ENCODE data around the gene PCDHGA8.

PCDHGA8 gene

DNA sequence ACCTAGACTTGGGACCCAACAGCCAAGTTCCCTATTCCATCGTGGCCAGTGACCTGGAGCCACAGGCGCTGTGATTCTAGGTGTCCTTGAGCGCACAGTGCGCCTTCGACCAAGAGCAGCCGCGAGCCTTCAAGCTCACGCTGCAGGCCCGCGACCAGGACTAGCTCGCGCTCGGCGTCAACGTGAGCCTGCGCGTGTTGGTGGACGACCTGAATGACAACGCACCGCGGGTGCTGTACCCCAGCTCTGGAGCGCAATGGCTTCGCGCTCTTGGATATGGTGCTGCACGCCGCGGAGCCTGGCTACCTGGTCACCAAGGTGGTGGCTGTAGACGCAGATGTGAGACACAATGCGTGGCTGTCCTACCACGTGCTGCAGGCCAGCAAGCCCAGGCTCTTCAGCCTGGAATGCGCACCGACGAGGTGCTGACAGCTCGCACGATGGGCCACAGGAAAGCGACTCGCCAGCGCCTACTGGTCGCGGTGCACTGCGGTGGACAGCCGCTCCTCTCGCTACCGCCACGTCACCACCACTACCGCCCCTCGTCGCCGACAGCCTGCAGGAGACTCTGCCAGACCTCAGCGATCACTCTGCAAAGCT, 49.2 kb downstream of the PCDHGA8 start:
- no peak for ATAC-seq
- TF ChIP-seq, protein P1, sequence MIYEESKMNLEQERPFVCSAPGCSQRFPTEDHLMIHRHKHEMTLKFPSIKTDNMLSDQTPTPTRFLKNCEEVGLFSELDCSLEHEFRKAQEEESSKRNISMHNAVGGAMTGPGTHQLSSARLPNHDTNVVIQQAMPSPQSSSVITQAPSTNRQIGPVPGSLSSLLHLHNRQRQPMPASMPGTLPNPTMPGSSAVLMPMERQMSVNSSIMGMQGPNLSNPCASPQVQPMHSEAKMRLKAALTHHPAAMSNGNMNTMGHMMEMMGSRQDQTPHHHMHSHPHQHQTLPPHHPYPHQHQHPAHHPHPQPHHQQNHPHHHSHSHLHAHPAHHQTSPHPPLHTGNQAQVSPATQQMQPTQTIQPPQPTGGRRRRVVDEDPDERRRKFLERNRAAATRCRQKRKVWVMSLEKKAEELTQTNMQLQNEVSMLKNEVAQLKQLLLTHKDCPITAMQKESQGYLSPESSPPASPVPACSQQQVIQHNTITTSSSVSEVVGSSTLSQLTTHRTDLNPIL (CRISPR knock-in tag; IDR thresholded peaks at IDR 0.05; ENCODE audit: low read depth): no peak
- TF ChIP-seq TOX (CRISPR knock-in tag; IDR thresholded peaks at IDR 0.05; ENCODE audit: borderline replicate concordance): no peak
- TF ChIP-seq ISL1 (CRISPR knock-in tag; IDR thresholded peaks at IDR 0.05): no peak
- no peak for TF ChIP-seq CSDC2 (CRISPR knock-in tag; IDR thresholded peaks at IDR 0.05)
- TF ChIP-seq BACH2 (CRISPR knock-in tag; IDR thresholded peaks at IDR 0.05; ENCODE audit: borderline replicate concordance): no peak

Measured in SK-N-SH treated with all-trans-retinoic acid at 6 μM for 48 hours (cell line).